ENCODE results near the gene OGG1.
A peak's percentile ranks its signal among the peaks of the same experiment; 100 is the strongest.

The OGG1 gene

DNA sequence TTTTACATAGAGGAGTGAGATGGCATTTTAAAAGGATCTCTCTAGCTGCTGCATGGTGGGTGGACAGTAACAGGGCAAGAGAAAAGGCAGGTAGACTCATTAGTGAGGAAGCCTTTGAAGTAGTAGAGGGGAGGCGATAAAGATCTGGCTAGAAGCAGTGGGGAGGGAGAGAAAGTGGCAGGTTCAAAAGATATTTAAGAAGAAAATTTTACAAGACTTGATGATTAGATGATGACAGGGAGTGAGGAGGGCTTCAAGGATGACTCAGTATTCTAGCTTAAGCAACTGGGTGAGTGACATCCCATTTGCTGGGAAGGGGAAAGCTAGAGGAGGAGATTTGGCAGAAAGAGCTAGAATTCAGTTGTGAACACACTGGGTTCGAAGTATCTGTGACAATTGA, 22.0 kb upstream of the OGG1 start:
- DNase-seq (ENCODE audit: low read depth) = no peak

DNA sequence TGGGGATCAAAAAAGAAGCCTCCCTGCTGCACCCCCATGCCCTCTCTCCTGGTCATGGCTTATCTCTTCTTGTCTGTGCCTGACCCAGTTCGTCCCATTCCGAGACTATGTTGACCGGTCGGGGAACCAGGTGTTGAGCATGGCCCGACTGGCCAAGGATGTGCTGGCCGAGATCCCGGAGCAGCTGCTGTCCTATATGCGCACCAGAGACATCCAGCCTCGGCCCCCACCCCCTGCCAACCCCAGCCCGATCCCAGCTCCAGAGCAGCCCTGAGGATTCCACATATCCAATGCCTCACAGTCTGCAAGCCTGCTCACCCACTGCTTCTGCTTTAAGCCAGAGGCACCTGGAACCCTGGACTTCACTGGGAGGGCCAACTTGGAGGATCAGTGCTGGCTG, 20.3 kb upstream of the OGG1 start:
- DNase-seq (ENCODE audit: low read depth) = no peak

DNA sequence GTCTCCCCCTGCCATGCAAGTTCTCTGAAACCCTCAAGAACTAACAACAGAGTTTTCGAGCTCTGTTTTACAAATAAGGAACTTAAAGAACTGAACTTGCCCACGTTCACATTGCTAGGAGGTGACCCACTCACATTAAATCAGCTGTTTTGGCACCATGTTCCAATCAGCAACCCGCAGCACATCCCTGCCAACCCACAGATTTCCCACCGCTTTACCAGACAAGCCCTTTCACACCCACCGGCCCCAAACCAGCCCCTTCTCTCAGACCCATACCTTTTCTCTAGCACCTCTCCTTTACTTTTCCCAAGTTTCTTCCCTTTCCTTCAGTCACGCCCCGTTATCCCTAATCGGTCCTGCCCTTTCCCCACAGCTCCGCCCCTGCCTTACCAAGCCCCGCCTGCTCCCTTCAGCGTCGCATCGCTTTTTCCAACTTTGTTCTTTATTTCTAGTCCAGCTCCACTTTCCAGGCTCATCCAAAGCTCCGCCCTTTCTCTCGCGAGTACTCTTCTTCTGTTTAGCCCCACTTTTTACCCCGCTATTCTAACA, 19.0 kb upstream of the OGG1 start:
- DNase-seq (ENCODE audit: low read depth) = no peak

DNA sequence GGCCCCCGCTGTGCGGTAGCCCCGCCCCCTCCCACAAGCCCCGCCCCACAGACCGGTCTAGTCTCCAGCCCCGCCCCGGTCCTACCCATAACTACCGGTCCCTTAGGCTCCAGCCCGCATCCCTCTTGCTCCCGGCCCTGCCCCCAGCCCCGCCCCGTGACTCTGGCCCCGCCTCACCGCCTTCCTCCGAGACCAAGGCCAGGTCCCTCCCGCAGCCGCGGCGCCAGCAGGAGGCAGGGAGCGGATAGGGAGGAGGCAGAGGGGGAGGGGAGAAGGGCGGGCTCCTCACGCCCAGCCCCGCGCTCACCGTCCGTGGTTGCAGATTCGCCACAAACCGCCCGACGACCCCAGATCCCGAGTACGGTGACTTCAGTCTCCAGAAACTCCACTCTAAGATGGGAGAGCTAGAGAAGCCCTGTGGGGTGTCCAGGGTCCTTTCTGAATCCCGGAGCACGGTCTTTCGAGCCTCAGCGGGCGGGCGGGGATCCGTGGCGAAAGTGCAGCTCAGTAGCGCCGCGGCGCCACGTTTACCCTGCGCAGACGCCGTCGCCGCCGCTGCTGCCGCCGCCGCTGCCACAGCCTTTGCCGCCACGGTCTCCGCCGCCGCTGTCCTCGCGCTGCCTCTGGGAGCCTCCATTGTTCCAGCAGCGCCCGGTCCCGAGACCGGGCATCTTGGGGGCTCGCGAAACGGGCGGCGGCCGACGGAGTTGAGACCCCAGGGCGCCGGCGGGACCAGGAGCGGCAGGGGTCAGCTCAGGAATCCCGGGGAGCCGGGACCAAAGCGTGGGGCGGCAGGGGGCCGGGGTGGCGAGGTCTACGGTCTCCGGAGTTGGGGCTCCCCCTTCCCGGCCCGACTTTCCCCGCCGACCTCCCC, 18.3 kb upstream of the OGG1 start, which contains the start of gene BRPF1:
TSS of gene BRPF1 (plus strand) at position 530 of the 874 bp plus-strand sequence. CDS start 2,406 bp downstream, outside the sequence.
- peak; percentile 90 for DNase-seq (ENCODE audit: low read depth)

DNA sequence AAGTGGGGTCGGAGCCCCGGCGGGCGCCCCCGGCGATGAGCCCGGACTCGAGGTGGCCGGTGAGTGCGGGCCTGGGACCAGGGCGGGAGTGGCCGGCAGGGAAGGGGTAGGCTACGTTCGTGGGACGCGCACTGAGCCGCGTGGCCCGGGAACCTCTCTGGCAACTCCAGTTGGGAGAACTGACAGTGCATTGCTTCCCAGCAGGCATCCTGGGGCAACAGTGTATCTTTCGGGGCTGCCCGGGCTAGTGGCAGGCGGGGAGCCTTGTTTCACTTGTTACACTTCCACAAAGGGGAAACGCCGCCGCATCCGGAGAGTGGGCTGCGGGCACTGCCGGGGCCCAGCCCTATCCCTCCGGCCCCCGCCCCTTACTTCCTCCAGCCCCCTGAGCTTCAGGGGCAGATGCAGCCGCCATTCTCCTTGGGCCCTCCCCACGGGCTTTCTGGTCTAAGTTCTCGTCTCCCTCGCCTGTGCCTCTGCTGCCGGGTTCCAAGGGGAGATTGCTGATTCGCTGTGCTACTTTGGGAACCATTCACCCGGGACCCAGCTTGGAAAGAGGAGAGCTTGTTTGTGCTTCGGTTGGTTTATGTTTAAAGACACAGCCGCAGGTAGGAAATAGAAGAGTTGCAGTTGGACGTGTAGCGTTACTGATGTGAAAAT, 17.5 kb upstream of the OGG1 start:
- no peak for DNase-seq (ENCODE audit: low read depth)

DNA sequence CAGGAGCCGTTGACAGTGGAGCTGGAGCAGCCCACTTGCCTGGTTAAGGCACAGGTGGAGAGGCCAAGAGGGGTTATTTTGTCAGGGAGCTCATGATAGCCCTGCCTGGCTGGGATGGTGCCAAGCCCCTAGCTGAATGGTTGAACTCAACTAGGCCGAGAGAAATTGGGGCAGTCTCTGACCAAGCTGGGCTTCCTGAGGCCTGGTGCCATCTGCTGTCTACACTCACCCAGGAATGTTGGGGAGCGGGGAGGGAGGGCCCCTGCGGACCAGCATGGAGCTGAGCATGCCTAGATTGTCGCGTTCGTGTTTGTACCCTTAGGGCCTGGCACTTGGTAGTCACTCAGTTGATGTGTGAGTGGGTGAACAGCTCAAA, 17.0 kb upstream of the OGG1 start:
- DNase-seq (ENCODE audit: low read depth) = no peak

DNA sequence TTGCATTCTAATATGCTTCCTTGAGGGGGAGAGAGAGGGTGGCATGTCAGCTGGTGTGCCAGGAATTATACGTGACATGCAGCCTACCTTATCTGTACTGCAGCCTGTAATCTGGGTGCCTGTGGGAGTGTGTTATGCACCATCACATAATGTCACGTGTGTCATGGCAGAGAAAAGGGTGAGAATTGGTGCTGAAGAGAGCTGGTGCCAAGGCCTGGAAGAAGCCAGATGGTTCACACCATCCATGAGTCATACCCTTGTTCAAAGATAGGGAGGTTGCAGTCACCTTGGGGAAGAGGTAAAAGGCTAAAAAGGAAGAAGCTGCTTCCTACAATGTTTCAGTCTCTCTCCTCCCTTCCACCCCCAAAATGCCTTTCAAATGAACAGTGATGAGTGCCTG, 12.9 kb upstream of the OGG1 start:
- DNase-seq (ENCODE audit: low read depth) = no peak

DNA sequence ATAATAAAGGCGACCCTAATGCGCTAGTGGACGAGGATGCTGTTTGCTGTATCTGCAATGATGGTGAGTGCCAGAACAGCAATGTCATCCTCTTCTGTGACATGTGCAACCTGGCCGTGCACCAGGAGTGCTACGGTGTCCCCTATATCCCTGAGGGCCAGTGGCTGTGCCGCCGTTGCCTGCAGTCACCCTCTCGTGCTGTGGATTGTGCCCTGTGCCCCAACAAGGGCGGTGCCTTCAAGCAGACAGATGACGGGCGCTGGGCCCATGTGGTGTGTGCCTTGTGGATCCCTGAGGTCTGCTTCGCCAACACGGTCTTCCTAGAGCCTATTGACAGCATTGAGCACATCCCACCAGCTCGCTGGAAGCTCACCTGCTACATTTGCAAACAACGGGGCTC, 10.6 kb upstream of the OGG1 start:
- DNase-seq (ENCODE audit: low read depth) = no peak

DNA sequence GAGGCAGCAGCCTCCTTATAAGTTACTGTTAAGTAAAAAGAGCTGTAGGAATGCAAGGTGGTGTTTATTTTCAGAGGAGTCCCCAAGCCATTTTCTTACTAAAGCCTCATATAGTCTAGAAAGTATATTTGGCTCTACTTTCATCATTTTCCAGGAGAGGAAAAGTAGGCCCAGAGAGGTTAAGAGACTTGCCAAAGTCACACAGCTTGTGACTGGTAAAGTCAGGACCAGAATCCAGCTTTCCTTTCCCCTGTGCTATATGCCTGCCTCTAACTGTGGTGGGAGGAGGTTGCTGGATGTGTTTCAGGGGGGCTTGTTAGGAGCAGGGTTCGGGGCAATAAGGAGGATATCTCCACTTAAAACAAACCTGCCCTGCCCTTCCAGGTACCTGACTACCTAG, 7.2 kb upstream of the OGG1 start:
- DNase-seq (ENCODE audit: low read depth) = no peak

DNA sequence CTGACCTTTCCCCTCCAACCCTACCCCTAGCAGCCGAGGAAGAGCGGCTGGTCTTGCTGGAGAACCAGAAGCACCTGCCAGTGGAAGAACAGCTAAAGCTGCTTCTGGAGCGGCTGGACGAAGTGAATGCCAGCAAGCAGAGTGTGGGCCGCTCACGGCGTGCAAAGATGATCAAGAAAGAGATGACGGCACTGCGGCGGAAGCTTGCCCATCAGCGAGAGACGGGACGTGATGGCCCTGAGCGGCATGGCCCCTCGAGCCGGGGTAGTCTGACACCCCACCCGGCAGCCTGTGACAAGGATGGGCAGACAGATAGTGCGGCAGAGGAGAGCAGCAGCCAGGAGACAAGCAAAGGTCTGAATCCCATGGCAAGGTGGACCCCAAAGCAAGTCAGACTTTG, 6.2 kb upstream of the OGG1 start:
- no peak for DNase-seq (ENCODE audit: low read depth)

DNA sequence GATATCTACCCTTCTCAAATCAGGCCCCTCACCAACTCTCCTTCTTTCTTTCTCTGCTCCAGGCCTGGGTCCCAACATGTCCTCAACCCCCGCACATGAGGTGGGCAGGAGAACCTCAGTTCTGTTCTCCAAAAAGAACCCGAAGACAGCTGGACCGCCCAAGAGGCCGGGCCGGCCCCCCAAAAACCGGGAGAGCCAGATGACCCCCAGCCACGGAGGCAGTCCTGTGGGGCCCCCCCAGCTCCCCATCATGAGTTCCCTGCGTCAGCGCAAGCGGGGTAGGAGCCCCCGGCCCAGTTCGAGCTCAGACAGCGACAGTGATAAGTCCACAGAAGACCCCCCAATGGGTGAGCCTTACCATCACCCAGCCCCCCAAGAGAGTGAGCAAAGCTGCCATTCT, 5.6 kb upstream of the OGG1 start:
- no peak for DNase-seq (ENCODE audit: low read depth)

DNA sequence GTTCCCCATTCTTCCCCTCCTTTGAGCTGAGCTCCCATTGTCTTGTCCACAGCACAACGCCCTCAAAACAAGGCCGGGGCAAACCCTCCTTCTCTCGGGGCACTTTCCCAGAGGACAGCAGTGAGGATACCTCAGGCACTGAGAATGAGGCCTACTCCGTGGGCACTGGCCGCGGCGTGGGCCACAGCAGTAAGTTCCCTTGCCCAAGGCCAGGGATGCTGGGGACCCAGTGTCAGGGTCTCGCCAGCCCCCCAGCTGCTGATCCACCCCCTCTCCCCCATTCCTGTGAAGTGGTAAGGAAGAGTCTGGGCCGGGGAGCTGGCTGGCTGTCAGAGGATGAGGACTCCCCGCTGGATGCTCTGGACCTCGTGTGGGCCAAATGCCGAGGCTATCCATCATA, 4.2 kb upstream of the OGG1 start:
- DNase-seq (ENCODE audit: low read depth) = no peak

DNA sequence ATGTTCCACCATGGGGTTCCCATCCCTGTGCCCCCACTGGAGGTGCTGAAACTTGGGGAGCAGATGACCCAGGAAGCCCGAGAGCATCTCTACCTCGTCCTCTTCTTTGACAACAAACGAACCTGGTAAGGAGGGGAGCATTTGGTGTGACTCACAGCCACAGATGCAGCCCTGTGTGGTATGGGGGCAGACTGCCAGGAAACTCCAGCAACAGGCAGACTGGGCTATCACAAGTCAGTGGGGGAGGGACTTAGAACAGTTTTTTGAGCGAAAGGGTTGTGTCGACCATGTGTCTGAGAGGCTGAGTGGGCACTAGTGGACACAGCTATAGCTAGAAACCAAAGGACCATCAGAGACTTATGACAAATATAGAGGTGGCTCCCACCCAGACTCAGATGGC, 3.4 kb upstream of the OGG1 start:
- peak; percentile 68 for DNase-seq (ENCODE audit: low read depth)

DNA sequence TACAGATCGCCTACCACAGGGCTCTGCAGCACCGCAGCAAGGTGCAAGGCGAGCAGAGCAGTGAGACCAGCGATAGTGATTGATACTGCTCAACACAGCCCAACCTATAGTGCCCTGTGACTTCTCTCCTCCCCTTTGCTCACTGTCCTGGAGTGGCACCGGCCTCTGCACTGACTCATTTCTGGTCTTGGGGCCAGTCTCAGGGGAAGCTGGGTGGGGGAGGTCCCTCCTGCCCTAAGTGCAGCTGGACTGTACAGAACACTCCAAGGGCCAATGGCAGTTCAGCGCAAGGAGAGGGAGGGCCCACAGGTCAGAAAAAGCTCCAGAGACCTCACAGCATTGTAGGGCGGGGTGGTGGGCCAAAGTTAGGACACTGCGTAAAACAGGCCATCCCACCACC, 2.5 kb upstream of the OGG1 start:
- DNase-seq (ENCODE audit: low read depth) = no peak

DNA sequence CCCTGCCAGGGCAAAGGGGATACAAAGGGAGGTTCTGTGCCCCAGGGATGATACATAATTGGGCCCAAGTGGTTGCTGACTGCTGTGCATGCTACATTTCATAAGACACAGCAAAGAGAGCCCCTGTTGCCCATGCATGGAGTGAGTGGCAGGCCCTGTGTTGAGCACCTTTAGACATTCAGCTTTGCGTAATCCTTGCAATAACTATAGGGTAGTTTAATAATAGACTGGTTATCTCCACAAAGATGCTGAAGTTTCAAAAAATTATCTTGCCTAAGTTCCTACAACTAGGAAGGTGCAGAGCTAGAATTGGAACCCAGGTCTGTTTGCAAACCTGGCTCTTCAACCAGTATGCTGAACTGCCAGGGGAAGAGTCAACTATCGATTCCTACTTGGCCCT, 1.7 kb upstream of the OGG1 start:
- DNase-seq (ENCODE audit: low read depth) = no peak

DNA sequence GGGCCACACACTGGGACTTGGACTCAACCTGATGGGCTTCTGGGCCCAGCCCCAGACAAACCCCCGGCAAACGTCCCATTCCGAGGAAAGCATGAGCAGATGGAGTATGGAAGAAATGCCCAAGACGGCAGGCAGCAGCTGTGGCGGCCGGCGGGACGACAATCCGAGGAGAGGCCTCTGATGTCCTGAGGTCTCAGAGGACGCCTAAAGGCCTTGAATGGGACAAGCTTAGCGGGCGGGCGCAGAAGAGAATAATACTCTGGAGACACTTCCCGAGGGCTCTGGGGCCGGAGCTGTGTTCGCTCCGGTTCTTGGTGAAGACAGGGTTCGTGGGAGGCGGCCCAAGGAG, 482 bp upstream of the OGG1 start:
- DNase-seq (ENCODE audit: low read depth) = no peak

DNA sequence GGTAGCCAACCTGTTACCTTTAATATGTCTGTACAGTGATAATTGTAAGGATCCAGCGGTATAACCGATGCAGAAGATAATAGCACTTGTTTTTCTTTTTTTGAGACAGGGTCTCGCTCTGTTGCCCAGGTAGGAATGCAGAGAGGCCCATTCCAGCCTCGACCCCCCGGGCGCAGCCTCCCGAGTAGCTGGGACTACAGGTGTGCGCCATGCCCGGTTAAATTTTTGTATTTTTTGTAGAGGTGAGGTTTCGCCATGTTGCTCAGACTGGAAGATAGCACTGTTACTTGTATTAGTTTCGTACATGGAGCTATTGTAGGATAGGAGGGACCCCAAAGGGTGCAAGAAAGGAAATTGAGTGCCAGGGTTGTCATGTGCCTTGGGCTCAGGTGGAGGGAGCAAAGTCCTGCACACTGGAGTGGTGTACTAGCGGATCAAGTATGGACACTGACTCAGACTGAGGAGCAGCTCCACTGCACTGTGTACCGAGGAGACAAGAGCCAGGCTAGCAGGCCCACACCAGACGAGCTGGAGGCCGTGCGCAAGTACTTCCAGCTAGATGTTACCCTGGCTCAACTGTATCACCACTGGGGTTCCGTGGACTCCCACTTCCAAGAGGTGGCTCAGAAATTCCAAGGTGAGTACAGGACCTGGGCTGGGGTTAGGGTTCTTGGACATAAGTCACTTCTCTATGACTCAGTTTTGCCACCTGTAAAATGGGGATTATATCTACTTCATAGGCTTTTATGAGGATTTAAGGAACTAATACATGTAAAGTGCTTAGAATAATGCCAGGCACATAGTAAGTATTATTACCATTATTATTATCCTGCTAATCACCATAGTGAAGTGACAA, 1.0 kb downstream of the OGG1 start:
- no peak for DNase-seq (ENCODE audit: low read depth)

DNA sequence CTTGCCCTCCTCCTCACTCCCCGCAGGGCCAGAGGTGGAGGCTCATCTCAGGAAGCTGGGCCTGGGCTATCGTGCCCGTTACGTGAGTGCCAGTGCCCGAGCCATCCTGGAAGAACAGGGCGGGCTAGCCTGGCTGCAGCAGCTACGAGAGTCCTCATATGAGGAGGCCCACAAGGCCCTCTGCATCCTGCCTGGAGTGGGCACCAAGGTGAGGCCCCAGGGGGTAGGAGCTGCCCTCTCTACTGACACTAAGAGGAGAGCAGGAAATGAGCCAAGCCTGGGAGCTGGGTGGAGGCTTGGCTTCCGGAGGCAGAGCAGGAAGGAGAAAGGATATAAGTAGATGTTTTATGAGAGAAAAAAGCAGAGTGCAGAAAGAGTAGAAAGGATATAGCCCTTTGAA, 4.9 kb downstream of the OGG1 start:
- DNase-seq (ENCODE audit: low read depth) = no peak

DNA sequence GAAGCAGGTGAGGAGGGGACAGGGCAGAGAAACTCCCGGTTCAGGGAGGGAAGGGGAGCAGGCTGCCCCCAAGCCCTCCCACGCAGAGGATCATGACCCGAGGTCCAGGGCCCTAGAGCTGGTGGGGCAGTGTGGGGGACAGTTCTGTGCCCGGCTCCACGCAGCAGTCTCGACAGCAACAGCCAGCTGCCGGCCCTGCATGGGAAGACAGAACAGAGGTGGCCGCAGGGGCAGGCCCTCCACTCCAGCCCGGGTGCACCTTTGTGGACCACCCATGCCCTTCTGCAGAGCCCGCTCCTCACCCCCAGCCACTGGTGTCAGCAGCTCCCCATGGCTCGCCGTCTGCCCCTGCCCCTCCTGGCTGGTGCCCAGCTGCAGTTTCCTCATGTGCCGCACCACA, 7.7 kb downstream of the OGG1 start:
- no peak for DNase-seq (ENCODE audit: low read depth)

DNA sequence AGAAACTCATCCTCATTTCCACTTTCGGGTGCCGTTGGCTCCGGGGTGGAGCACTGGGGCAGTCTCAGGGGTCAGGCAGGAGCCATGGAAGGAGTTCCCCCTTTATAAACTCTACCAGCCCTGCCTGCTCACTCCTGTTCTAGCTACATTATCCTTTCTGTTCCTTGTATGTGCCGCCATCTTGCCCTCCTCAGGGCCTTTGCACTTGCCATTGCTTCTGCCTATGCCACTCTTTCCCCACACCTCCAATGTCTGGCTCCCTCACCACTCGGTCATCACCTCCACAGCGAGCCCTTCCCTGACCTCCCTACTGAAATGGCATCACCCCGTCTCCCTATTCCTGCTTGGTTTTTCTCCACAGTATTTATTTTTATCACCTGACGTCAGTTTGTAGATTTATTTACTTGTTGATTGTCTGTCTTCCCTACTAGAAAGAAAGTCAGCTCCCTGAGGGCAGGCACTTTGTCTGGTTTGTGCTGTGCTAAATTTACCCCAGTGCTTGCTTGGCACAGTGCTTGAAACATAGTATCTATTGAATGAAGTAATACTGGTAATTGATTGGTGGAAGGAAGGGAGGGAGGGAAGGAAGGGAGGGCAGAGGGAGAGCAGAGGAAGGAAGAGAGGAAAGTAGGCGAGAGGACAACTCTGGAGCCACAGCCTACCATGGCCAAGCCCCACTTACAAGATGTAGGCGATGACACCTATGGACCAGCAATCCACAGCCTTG, 11.2 kb downstream of the OGG1 start:
- DNase-seq (ENCODE audit: low read depth) = no peak

DNA sequence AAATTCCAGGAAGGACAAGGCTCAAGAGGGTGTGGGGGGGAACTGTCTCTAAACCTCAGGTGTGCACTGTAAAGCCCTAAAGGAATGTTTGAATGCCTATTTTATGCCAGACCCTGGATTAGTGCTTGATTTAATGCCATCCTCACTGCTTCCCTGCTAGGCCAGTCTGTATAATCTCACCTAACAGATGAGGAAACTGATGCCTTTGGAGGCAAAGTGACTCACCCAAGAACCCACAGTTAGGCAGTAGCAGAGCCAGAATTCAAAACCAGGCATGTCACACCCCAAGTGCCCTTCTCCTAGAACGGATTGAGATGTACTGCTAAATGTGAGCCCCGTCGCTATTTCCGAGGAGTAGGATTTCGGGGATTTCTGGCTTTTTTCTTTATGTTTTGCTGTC, 12.2 kb downstream of the OGG1 start:
- DNase-seq (ENCODE audit: low read depth) = no peak

DNA sequence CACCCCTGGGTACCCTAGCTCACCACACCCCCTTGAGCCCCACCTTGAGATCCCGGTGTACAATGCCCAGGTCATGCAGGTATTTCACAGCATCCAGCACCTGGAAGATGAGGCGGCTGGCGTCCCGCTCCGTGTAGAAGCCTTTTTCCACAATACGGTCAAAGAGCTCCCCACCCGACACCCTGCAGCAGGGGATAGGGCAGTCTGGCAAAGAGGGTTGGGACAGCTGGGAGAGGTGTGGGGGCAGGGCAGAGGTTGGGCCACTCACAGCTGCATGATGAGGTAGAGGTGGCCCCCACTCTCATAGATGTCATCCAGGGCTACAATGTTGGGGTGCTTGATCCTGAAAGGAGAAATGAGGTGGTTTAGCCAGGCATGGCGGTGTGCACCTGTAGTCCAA, 13.1 kb downstream of the OGG1 start:
- no peak for DNase-seq (ENCODE audit: low read depth)

Data from HS-5 (cell line).